Islet of Langerhans (tissue), 1 donor: ENCODE data around the gene INSYN2B.
"Not testable (repeated sequence)": the region's sequence is repeated elsewhere in the genome, so short reads cannot be mapped to it uniquely, and the experiment has no call there.

Experiments used
- FAIRE-seq: peaks from one replicate; lab custom pipeline; 2011; peaks lifted over from hg19 to GRCh38; lab: Jason Lieb, UNC

Gene INSYN2B

GRCh38 chr5:169971780-169972179 lies 8.5 kb downstream of the INSYN2B start:
- no peak for FAIRE-seq

- FAIRE-seq, result no peak
These were observed 9.2 kb downstream of the INSYN2B start for GRCh38 chr5:169970911-169971765.

GRCh38 chr5:169970339-169970738 lies 10.0 kb downstream of the INSYN2B start:
- FAIRE-seq, result no peak

- FAIRE-seq, result no peak
These were observed 16.0 kb downstream of the INSYN2B start for GRCh38 chr5:169964246-169964645.

GRCh38 chr5:169960659-169961058 lies 19.6 kb downstream of the INSYN2B start:
- no peak for FAIRE-seq

- FAIRE-seq, result no peak
These were observed 22.0 kb downstream of the INSYN2B start for GRCh38 chr5:169958278-169958677.

- FAIRE-seq, result no peak
These were observed 23.5 kb downstream of the INSYN2B start for GRCh38 chr5:169956756-169957155.

GRCh38 chr5:169956126-169956525 lies 24.2 kb downstream of the INSYN2B start:
- FAIRE-seq, result no peak

GRCh38 chr5:169954786-169955185 lies 25.5 kb downstream of the INSYN2B start:
- FAIRE-seq, result no peak

GRCh38 chr5:169953196-169953595 lies 27.1 kb downstream of the INSYN2B start:
- not testable (repeated sequence) for FAIRE-seq

GRCh38 chr5:169950333-169950732 lies 30.0 kb downstream of the INSYN2B start:
- FAIRE-seq, result no peak

GRCh38 chr5:169946743-169947295 lies 33.5 kb downstream of the INSYN2B start:
- no peak for FAIRE-seq

- no peak for FAIRE-seq
These were observed 34.4 kb downstream of the INSYN2B start for GRCh38 chr5:169945831-169946261.

- FAIRE-seq, result no peak
These were observed 35.2 kb downstream of the INSYN2B start for GRCh38 chr5:169944922-169945680.

- no peak for FAIRE-seq
These were observed 36.2 kb downstream of the INSYN2B start for GRCh38 chr5:169944115-169944514.

- no peak for FAIRE-seq
These were observed 37.3 kb downstream of the INSYN2B start for GRCh38 chr5:169943026-169943425.

- no peak for FAIRE-seq
These were observed 38.1 kb downstream of the INSYN2B start for GRCh38 chr5:169942181-169942580.

- no peak for FAIRE-seq
These were observed 38.8 kb downstream of the INSYN2B start for GRCh38 chr5:169941542-169941941.

GRCh38 chr5:169939731-169940130 lies 40.6 kb downstream of the INSYN2B start:
- no peak for FAIRE-seq

GRCh38 chr5:169938439-169938838 lies 41.9 kb downstream of the INSYN2B start:
- no peak for FAIRE-seq

- no peak for FAIRE-seq
These were observed 44.5 kb downstream of the INSYN2B start for GRCh38 chr5:169935762-169936161.

GRCh38 chr5:169934990-169935389 lies 45.3 kb downstream of the INSYN2B start:
- no peak for FAIRE-seq

- FAIRE-seq, result no peak
These were observed 46.7 kb downstream of the INSYN2B start for GRCh38 chr5:169933616-169934015.
